B cell (primary cell): ENCODE results near the gene RBM19. TPM values are rescaled to one million over a fixed set of nuclear protein-coding genes. Genes with fewer than 3 reads are reported as not detected.

Experiments used
- ATAC-seq: fragments of 200-7000 bp; cut with Tn5 transposase; one replicate; pipeline ENCODE4 v1.10.0; 2021; ENCODE audit warnings: low read depth, mild to moderate bottlenecking, moderate number of reproducible peaks, moderate library complexity
- CTCF ChIA-PET: fragments of 350-600 bp; sonication (Branson Sonifier 250); formaldehyde crosslinking; loops from one replicate; lab custom pipeline; 2021; ENCODE audit warnings: antibody characterized with exemption, inconsistent platforms; lab: Charles Lee
- POLR2A ChIA-PET: fragments of 350-600 bp; sonication (Branson Sonifier 250); formaldehyde crosslinking; loops from one replicate; lab custom pipeline; 2021; ENCODE audit warnings: antibody characterized with exemption; lab: Charles Lee
- DNase-seq: peaks from one replicate; pipeline ENCODE4 v3.0.0; 2013
- H2AFZ ChIP-seq: 2 replicates; pipeline ENCODE4 v1.6.1; 2012; ENCODE audit warnings: mild to moderate bottlenecking, low read depth, low read length; ENCODE audit not compliant: insufficient read depth, poor library complexity, severe bottlenecking
- H3K27ac ChIP-seq, 2 donors: 1 replicate in 1 of 2; 2 replicates in 1 of 2; pipeline ENCODE4 v1.5.1; 2012 to 2013; ENCODE audit warnings: low read length in 2 of 2, mild to moderate bottlenecking in 2 of 2, moderate library complexity in 1 of 2
- H3K27me3 ChIP-seq, 4 experiments: fragments of 200-600 bp in 1 of 4; sonication (generic) in 1 of 4; replicated peaks in 1 of 4; 1 replicate in 2 of 4; 2 replicates in 2 of 4; pipeline versions ENCODE4 v1.6.1 to v1.7.0; 2013 to 2016; ENCODE audit warnings: low read length in 3 of 4, mild to moderate bottlenecking in 2 of 4, mixed read lengths in 1 of 4, moderate library complexity in 1 of 4; ENCODE audit not compliant: insufficient read depth in 4 of 4, control insufficient read depth in 3 of 4; ENCODE audit errors: control extremely low read depth in 1 of 4
- H3K36me3 ChIP-seq, 2 experiments: replicated peaks in 1 of 2; 1 replicate in 1 of 2; 2 replicates in 1 of 2; pipeline versions ENCODE4 v1.6.1 to v1.7.1; 2013; ENCODE audit warnings: low read length in 1 of 2; ENCODE audit not compliant: insufficient read depth in 2 of 2, control insufficient read depth in 1 of 2; ENCODE audit errors: control extremely low read depth in 1 of 2, extremely low read depth in 1 of 2
- H3K4me1 ChIP-seq, 2 donors: fragments of 200-600 bp in 1 of 2; sonication (generic) in 1 of 2; 1 replicate in 1 of 2; 2 replicates in 1 of 2; pipeline versions ENCODE4 v1.5.1 to v1.6.1; 2013 to 2017; ENCODE audit warnings: low read length in 2 of 2; ENCODE audit not compliant: control insufficient read depth in 2 of 2, insufficient read depth in 2 of 2
- H3K4me2 ChIP-seq: replicated peaks from 2 replicates; pipeline ENCODE3; 2012; ENCODE audit warnings: mild to moderate bottlenecking, low read depth, low read length; ENCODE audit not compliant: poor library complexity, severe bottlenecking
- H3K4me3 ChIP-seq, 5 experiments: fragments of 200-600 bp in 1 of 5; sonication (generic) in 1 of 5; 1 replicate in 3 of 5; 2 replicates in 2 of 5; pipeline versions ENCODE4 v1.5.1 to v1.7.0; 2011 to 2016; ENCODE audit warnings: low read length in 4 of 5, mild to moderate bottlenecking in 4 of 5, low read depth in 2 of 5, control low read depth in 1 of 5, moderate library complexity in 1 of 5; ENCODE audit not compliant: insufficient read depth in 1 of 5; ENCODE audit errors: control extremely low read depth in 1 of 5, extremely low read depth in 1 of 5
- H3K79me2 ChIP-seq: fragments of 200-600 bp; sonication (generic); one replicate; pipeline ENCODE4 v1.6.0; 2016; ENCODE audit warnings: low read length; ENCODE audit not compliant: control insufficient read depth, insufficient read depth
- H3K9ac ChIP-seq: fragments of 200-600 bp; sonication (generic); 2 replicates; pipeline ENCODE4 v1.6.1; 2017; ENCODE audit warnings: mild to moderate bottlenecking, low read length, moderate library complexity
- H3K9me3 ChIP-seq, 3 donors: one replicate each; pipeline versions ENCODE4 v1.6.1 to v1.7.1; 2013; ENCODE audit warnings: low read length in 2 of 3; ENCODE audit not compliant: control insufficient read depth in 2 of 3, insufficient read depth in 1 of 3; ENCODE audit errors: control extremely low read depth in 1 of 3
- H4K20me1 ChIP-seq: 2 replicates; pipeline ENCODE4 v1.6.0; 2012; ENCODE audit warnings: mild to moderate bottlenecking, low read length; ENCODE audit not compliant: insufficient read depth, control insufficient read depth, poor library complexity, severe bottlenecking
- H3K27ac Mint-ChIP-seq: one replicate; pipeline ENCODE4 v1.8.0; 2021; ENCODE audit warnings: mixed read lengths
- H3K27me3 Mint-ChIP-seq: one replicate; pipeline ENCODE4 v1.8.0; 2021; ENCODE audit warnings: mixed read lengths
- H3K4me1 Mint-ChIP-seq: one replicate; pipeline ENCODE4 v1.8.0; 2021; ENCODE audit warnings: mixed read lengths
- H3K4me3 Mint-ChIP-seq: one replicate; pipeline ENCODE4 v1.8.0; 2021; ENCODE audit warnings: mixed read lengths
- H3K9me3 Mint-ChIP-seq: one replicate; pipeline ENCODE4 v1.8.0; 2022; ENCODE audit warnings: mixed read lengths; ENCODE audit not compliant: insufficient read depth
- CTCF ChIP-seq: fragments of 200-600 bp; IDR thresholded peaks from one replicate; pipeline ENCODE4 v1.8.0; 2022; ENCODE audit warnings: antibody characterized with exemption, mild to moderate bottlenecking
- EZH2 ChIP-seq: IDR thresholded peaks from 2 replicates; pipeline ENCODE4 v1.6.1; 2012; ENCODE audit warnings: borderline replicate concordance, low read depth, mild to moderate bottlenecking, moderate library complexity, low read length; ENCODE audit not compliant: insufficient read depth, poor library complexity, severe bottlenecking
- WGBS: methylation state at CpG from one replicate; pipeline ENCODE4 v1.1.5; 2013; ENCODE audit warnings: missing lambda C conversion rate; ENCODE audit not compliant: insufficient coverage; 5-methylcytosine and 5-hydroxymethylcytosine counted together
- intact Hi-C: fragments of 100-400 bp; cut with micrococcal nuclease; formaldehyde crosslinking; loops from one replicate; pipeline ENCODE4 v1.10.0; 2022
- polyA plus RNA-seq: library from polyadenylated mRNA; depleted of rRNA; stranded (reverse); fragments of >200 nt; gene quantifications from 2 replicates; pipeline ENCODE4 v1.2.3, GENCODE V29; 2012
- total RNA-seq, 2 donors: library from RNA; stranded (reverse); fragments of 120-200 nt in 1 of 2; gene quantifications; 1 replicate in 1 of 2; 2 replicates in 1 of 2; pipeline versions ENCODE4 v1.2.3 to v1.2.4, GENCODE V29; 2013 to 2022

Gene RBM19
- total and polyA plus RNA-seq, 2 donors (not counting 1 experiment from before 2014, with no cell fraction given), result 43.1 to 90.0 TPM

DNA sequence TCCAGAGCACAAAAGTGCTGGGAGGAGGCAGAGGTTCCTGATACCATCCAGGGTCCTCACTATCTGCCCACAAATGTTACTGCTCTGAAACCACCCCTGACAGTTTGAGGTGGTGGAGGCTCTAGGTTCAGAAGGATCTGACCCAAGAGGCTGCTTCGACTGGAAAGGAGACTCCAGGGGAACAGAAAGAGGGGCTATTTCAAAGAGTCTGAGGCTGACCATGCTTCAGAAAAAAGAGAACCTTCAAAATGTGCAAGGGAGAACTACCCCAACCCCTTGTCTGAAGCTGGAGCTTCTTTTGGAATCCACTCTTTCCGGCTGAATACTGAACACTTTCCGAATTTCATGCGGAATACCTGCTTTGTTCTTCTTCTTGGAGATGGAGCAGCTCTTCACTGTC, 41.8 kb downstream of the RBM19 start:
- Histone ChIP-seq H3K4me2 (no peak overlapping the region), H3K9ac (no peak overlapping the region), H3K4me1 (no peaks in the 10 kb centered on the region), H2AFZ (no peak overlapping the region), H3K79me2 (no peaks in the 10 kb centered on the region), H3K27me3 (no peaks in the 10 kb centered on the region), H3K9me3 (no peaks in the 10 kb centered on the region), H3K4me3 (no peak overlapping the region), H4K20me1 (no peaks in the 10 kb centered on the region), H3K36me3 (peaks cover 2 to 76% of the 10 kb centered on the region in 2 experiments), H3K27ac (no peak overlapping the region)
- intact Hi-C loops, result no loop called here
- ATAC-seq (no peak), DNase-seq (no peak)
- CTCF ChIA-PET, result no interaction called here
- no peaks in the 10 kb centered on the region for H3K27me3 Mint-ChIP-seq
- 82% methylated on average over 4 of the region's 4 CpGs for WGBS
- no peaks in the 10 kb centered on the region for H3K9me3 Mint-ChIP-seq
- no peak overlapping the region for H3K27ac Mint-ChIP-seq
- no peak overlapping the region for H3K4me3 Mint-ChIP-seq
- POLR2A ChIA-PET, result no interaction called here
- H3K4me1 Mint-ChIP-seq, result no peaks in the 10 kb centered on the region
- TF ChIP-seq EZH2, result no peak

DNA sequence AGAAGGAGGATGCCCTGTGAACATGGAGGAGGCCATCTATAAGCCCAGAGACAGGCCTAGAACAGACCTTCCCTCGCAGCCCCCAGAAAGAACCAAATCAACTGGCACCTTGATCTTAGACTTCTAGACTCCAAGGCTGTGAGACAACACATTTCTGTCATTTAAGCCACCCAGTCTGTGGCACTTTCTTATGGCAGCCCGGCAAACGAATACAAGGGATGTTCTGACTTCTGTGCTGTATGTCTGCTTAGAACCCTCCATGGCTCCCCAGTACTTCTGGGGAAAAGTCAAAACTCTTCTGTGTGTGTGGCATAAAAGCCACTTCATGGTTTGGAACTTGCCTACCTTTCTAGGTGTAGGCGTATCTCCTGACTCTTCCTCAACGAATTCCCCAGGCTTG, 42.9 kb downstream of the RBM19 start:
- Mint-ChIP-seq H3K4me1 (no peaks in the 10 kb centered on the region), H3K27me3 (no peaks in the 10 kb centered on the region), H3K27ac (no peak overlapping the region), H3K9me3 (no peaks in the 10 kb centered on the region), H3K4me3 (no peak overlapping the region)
- WGBS, result 100% methylated on average over 5 of the region's 5 CpGs
- no peak overlapping the region for H3K9ac ChIP-seq
- no peak overlapping the region for H3K4me2 ChIP-seq
- TF ChIP-seq EZH2 (no peak), CTCF (no peak)
- POLR2A ChIA-PET, result no interaction called here
- H3K36me3 ChIP-seq, result peaks cover 2 to 75% of the 10 kb centered on the region in 2 experiments
- no peaks in the 10 kb centered on the region for H3K9me3 ChIP-seq
- H2AFZ ChIP-seq, result no peak overlapping the region
- no peaks in the 10 kb centered on the region for H4K20me1 ChIP-seq
- intact Hi-C loops, result no loop called here
- no peaks in the 10 kb centered on the region for H3K4me1 ChIP-seq
- H3K27ac ChIP-seq, result no peak overlapping the region
- DNase-seq, result no peak
- ATAC-seq, result no peak
- H3K4me3 ChIP-seq, result no peak overlapping the region
- H3K27me3 ChIP-seq, result no peaks in the 10 kb centered on the region
- H3K79me2 ChIP-seq, result no peaks in the 10 kb centered on the region
- CTCF ChIA-PET, result no interaction called here
